ENCODE results near the gene MDP1.

DNA sequence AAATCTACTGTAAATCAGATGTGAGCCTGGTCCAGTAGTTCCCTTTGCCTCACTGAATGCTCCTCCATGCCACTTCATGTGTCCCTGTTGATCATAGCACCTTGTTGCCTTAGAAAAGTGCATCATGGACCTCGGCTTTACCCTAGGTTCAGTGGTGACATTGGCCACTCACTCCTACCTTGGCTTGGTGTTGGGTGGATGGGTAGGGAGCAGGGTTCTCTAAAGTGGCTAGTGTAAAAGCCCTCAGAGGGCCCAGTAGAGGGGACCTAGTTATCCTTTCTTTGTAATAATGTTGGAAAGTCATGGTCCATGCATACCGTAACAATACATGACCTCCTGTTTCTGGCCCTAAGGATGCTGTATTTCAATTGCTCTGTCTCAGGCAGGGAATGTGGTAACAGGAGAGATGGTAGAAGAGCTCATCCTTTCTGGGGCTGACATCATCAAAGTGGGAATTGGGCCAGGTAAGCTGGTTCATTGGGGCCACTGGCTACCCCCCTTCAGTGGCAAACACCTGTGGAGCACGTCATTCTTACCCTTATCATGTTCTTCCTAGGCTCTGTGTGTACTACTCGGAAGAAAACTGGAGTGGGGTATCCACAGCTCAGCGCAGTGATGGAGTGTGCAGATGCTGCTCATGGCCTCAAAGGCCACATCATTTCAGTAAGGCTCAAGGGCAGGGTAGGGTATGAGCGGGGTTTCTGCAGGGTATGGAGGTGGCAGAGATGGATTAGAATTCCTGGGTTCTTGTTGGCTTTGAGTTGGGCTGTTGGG is 21.0 kb upstream of the MDP1 start:
- TF ChIP-seq, protein P1, sequence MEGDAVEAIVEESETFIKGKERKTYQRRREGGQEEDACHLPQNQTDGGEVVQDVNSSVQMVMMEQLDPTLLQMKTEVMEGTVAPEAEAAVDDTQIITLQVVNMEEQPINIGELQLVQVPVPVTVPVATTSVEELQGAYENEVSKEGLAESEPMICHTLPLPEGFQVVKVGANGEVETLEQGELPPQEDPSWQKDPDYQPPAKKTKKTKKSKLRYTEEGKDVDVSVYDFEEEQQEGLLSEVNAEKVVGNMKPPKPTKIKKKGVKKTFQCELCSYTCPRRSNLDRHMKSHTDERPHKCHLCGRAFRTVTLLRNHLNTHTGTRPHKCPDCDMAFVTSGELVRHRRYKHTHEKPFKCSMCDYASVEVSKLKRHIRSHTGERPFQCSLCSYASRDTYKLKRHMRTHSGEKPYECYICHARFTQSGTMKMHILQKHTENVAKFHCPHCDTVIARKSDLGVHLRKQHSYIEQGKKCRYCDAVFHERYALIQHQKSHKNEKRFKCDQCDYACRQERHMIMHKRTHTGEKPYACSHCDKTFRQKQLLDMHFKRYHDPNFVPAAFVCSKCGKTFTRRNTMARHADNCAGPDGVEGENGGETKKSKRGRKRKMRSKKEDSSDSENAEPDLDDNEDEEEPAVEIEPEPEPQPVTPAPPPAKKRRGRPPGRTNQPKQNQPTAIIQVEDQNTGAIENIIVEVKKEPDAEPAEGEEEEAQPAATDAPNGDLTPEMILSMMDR (conservative IDR thresholded peaks at IDR 0.05 in 1 of 2, IDR thresholded peaks at IDR 0.05 in 1 of 2; ENCODE audit: extremely low read depth in 1 of 2, insufficient read depth in 1 of 2, low read depth in 1 of 2, low read length in 2 of 2), result no peak
- no peak for TF ChIP-seq EZH2 (IDR thresholded peaks at IDR 0.05; ENCODE audit: borderline replicate concordance, low read length)
